ENCODE measurements around the gene GOT1.

GRCh38 chr10:99459217-99459616 is 28.8 kb upstream of the GOT1 start:
- TF ChIP-seq EZH2 (IDR thresholded peaks at IDR 0.05) (no peak), POLR2AphosphoS5 (IDR thresholded peaks at IDR 0.05; ENCODE audit: borderline replicate concordance, low read depth, low read length) (no peak)

All from SK-N-MC (cell line).